GM23338 (cell line): ENCODE measurements around the gene LAMA1. TPM values are rescaled to one million over a fixed set of nuclear protein-coding genes. Genes with fewer than 3 reads are reported as not detected.

ENCODE experiments used
- ATAC-seq: fragments of 200-7000 bp; cut with Tn5 transposase; 3 replicates; pipeline ENCODE4 v1.9.1; 2020
- DNase-seq: peaks from one replicate; pipeline ENCODE4 v3.0.0-alpha.2; 2015; ENCODE audit warnings: low spot score
- H2AFZ ChIP-seq: fragments of 200-600 bp; sonication (generic); 2 replicates; pipeline ENCODE4 v1.8.0; 2016; ENCODE audit warnings: antibody characterized with exemption, mild to moderate bottlenecking, moderate library complexity
- H3F3A ChIP-seq: fragments of 200-600 bp; sonication (generic); replicated peaks from 2 replicates; pipeline ENCODE4 v1.8.0; 2017; ENCODE audit warnings: antibody characterized with exemption, mixed run types, low read depth
- H3K27ac ChIP-seq: fragments of 200-600 bp; sonication (generic); 2 replicates; pipeline ENCODE4 v1.6.1; 2016; ENCODE audit warnings: low read depth
- H3K27me3 ChIP-seq: fragments of 200-600 bp; sonication (generic); 2 replicates; pipeline ENCODE4 v1.8.0; 2016; ENCODE audit warnings: mild to moderate bottlenecking, mixed run types, moderate library complexity; ENCODE audit not compliant: insufficient read depth
- H3K36me3 ChIP-seq: fragments of 200-600 bp; sonication (generic); 2 replicates; pipeline ENCODE4 v1.8.0; 2016; ENCODE audit warnings: mild to moderate bottlenecking; ENCODE audit not compliant: insufficient read depth
- H3K4me1 ChIP-seq: fragments of 200-600 bp; sonication (generic); 2 replicates; pipeline ENCODE4 v1.8.0; 2016; ENCODE audit warnings: mild to moderate bottlenecking, moderate library complexity; ENCODE audit not compliant: insufficient read depth
- H3K4me2 ChIP-seq: fragments of 200-600 bp; sonication (generic); 2 replicates; pipeline ENCODE4 v1.7.1; 2017; ENCODE audit warnings: mixed run types
- H3K4me3 ChIP-seq: fragments of 200-600 bp; sonication (generic); 2 replicates; pipeline ENCODE4 v1.6.1; 2016; ENCODE audit warnings: mixed run types
- H3K79me2 ChIP-seq: fragments of 200-600 bp; sonication (generic); replicated peaks from 2 replicates; pipeline ENCODE4 v1.8.0; 2017; ENCODE audit warnings: mild to moderate bottlenecking; ENCODE audit not compliant: insufficient read depth
- H3K9me2 ChIP-seq: fragments of 200-600 bp; sonication (generic); 2 replicates; pipeline ENCODE4 v1.8.0; 2017; ENCODE audit not compliant: insufficient read depth
- H4K20me1 ChIP-seq: fragments of 200-600 bp; sonication (generic); replicated peaks from 2 replicates; pipeline ENCODE4 v1.8.0; 2017; ENCODE audit warnings: mild to moderate bottlenecking; ENCODE audit not compliant: insufficient read depth
- H3K27ac Mint-ChIP-seq: 2 replicates; pipeline ENCODE4 v1.8.0; 2020; ENCODE audit warnings: inconsistent platforms, mild to moderate bottlenecking, moderate library complexity, mixed read lengths
- H3K27me3 Mint-ChIP-seq: 3 replicates; pipeline ENCODE4 v1.8.0; 2022; ENCODE audit warnings: low read depth, mild to moderate bottlenecking, moderate library complexity, mixed read lengths, inconsistent platforms; ENCODE audit not compliant: insufficient read depth, poor library complexity
- H3K36me3 Mint-ChIP-seq: 3 replicates; pipeline ENCODE4 v1.8.0; 2021; ENCODE audit warnings: low read depth, mild to moderate bottlenecking, inconsistent platforms, moderate library complexity, mixed read lengths
- H3K4me1 Mint-ChIP-seq: 3 replicates; pipeline ENCODE4 v1.8.0; 2020; ENCODE audit warnings: mild to moderate bottlenecking, inconsistent platforms, mixed read lengths
- H3K4me3 Mint-ChIP-seq: 3 replicates; pipeline ENCODE4 v1.8.0; 2021; ENCODE audit warnings: moderate library complexity, mild to moderate bottlenecking, inconsistent platforms, mixed read lengths
- H3K9me3 Mint-ChIP-seq: 3 replicates; pipeline ENCODE4 v1.8.0; 2020; ENCODE audit warnings: moderate library complexity, mild to moderate bottlenecking, inconsistent platforms, mixed read lengths
- EZH2phosphoT487 ChIP-seq: fragments of 200-600 bp; sonication (generic); IDR thresholded peaks from one replicate; pipeline ENCODE4 v1.8.1; 2018; ENCODE audit warnings: antibody characterized with exemption; ENCODE audit not compliant: unreplicated experiment
- NANOG ChIP-seq: IDR thresholded peaks from 2 replicates; pipeline ENCODE4 v1.6.1; 2016; ENCODE audit warnings: antibody characterized with exemption, borderline replicate concordance
- polyA plus RNA-seq: library from polyadenylated mRNA; unstranded; fragments of >200 nt; fragmentation: Nextera tagmentation; extraction: Ambion mirVana; gene quantifications from 2 replicates; pipeline ENCODE4 v1.2.1, GENCODE V29; 2016
- total RNA-seq: library from RNA; depleted of rRNA; stranded (reverse); fragments of >200 nt; shearing (Covaris generic); gene quantifications from 2 replicates; pipeline ENCODE4 v1.2.3, GENCODE V29; 2014
- TF ChIP-seq, protein P1 (sequence below): fragments of 250-450 bp; sonication (Bioruptor Pico); IDR thresholded peaks from 2 replicates; pipeline ENCODE4 v1.5.0; 2020; ENCODE audit warnings: mild to moderate bottlenecking, moderate library complexity
- TF ChIP-seq, protein P2 (sequence below), 2 experiments: fragments of 200-600 bp in 1 of 2; sonication (generic) in 1 of 2; conservative IDR thresholded peaks; 2 replicates each; pipeline versions ENCODE4 v1.5.1 to v1.6.1; 2016 to 2017; ENCODE audit warnings: antibody characterized with exemption in 2 of 2, low read depth in 2 of 2, mild to moderate bottlenecking in 2 of 2, moderate library complexity in 1 of 2

LAMA1 gene
- total and polyA plus RNA-seq, 2 experiments from 2014 or later: 14.8 to 52.3 TPM

GRCh38 chr18:7122376-7122775 lies 4.8 kb upstream of the LAMA1 start (continued):
- TF ChIP-seq, protein P1, sequence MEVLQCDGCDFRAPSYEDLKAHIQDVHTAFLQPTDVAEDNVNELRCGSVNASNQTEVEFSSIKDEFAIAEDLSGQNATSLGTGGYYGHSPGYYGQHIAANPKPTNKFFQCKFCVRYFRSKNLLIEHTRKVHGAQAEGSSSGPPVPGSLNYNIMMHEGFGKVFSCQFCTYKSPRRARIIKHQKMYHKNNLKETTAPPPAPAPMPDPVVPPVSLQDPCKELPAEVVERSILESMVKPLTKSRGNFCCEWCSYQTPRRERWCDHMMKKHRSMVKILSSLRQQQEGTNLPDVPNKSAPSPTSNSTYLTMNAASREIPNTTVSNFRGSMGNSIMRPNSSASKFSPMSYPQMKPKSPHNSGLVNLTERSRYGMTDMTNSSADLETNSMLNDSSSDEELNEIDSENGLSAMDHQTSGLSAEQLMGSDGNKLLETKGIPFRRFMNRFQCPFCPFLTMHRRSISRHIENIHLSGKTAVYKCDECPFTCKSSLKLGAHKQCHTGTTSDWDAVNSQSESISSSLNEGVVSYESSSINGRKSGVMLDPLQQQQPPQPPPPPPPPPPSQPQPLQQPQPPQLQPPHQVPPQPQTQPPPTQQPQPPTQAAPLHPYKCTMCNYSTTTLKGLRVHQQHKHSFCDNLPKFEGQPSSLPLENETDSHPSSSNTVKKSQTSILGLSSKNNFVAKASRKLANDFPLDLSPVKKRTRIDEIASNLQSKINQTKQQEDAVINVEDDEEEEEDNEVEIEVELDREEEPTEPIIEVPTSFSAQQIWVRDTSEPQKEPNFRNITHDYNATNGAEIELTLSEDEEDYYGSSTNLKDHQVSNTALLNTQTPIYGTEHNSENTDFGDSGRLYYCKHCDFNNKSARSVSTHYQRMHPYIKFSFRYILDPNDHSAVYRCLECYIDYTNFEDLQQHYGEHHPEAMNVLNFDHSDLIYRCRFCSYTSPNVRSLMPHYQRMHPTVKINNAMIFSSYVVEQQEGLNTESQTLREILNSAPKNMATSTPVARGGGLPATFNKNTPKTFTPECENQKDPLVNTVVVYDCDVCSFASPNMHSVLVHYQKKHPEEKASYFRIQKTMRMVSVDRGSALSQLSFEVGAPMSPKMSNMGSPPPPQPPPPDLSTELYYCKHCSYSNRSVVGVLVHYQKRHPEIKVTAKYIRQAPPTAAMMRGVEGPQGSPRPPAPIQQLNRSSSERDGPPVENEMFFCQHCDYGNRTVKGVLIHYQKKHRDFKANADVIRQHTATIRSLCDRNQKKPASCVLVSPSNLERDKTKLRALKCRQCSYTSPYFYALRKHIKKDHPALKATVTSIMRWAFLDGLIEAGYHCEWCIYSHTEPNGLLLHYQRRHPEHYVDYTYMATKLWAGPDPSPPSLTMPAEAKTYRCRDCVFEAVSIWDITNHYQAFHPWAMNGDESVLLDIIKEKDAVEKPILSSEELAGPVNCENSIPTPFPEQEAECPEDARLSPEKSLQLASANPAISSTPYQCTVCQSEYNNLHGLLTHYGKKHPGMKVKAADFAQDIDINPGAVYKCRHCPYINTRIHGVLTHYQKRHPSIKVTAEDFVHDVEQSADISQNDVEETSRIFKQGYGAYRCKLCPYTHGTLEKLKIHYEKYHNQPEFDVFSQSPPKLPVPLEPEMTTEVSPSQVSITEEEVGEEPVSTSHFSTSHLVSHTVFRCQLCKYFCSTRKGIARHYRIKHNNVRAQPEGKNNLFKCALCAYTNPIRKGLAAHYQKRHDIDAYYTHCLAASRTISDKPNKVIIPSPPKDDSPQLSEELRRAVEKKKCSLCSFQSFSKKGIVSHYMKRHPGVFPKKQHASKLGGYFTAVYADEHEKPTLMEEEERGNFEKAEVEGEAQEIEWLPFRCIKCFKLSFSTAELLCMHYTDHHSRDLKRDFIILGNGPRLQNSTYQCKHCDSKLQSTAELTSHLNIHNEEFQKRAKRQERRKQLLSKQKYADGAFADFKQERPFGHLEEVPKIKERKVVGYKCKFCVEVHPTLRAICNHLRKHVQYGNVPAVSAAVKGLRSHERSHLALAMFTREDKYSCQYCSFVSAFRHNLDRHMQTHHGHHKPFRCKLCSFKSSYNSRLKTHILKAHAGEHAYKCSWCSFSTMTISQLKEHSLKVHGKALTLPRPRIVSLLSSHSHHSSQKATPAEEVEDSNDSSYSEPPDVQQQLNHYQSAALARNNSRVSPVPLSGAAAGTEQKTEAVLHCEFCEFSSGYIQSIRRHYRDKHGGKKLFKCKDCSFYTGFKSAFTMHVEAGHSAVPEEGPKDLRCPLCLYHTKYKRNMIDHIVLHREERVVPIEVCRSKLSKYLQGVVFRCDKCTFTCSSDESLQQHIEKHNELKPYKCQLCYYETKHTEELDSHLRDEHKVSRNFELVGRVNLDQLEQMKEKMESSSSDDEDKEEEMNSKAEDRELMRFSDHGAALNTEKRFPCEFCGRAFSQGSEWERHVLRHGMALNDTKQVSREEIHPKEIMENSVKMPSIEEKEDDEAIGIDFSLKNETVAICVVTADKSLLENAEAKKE: no peak
- TF ChIP-seq NANOG: no peak

DNA sequence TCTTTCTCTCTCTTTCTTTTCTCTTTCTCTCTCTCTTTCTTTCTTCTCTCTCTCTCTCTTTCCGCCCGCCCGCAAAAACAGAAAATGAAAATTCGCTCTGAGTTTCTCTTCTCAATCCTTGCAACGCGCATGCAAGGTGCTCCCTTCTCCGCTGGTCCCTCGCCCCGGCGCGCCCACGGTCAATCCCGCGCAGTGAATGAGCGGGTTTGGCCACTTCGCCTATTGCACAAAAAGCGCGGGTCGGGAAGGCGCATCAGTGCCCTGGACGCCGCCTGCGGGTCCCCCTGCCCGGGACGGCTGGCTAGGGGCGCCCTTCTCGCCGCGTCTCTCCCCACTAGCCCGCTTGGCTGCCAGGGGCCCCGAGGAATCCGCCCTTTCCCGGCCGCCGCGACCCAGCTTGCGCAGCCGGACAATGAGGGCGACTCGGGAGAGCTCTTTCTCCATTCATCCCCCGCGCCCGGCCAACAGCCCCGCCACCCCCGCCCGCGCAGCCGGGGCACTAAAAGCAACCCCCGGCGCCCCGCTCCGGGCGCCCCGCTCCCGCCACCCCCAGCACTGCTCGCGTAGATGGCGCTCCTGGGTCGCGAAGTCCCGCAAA lies 706 bp downstream of the LAMA1 start:
- Histone ChIP-seq H3K27ac (no peak overlapping the region), H4K20me1 (no peaks in the 10 kb centered on the region; the same call in 1 of the 2 replicates), H3K79me2 (peaks cover 30% of the 10 kb centered on the region)

More for the DNA sequence above, 706 bp downstream of the LAMA1 start:
- no peaks in the 10 kb centered on the region for H3K9me2 ChIP-seq
- Mint-ChIP-seq H3K4me3 (peak overlapping the region; percentile 84), H3K4me1 (peaks cover 20% of the 10 kb centered on the region), H3K36me3 (peaks cover 4% of the 10 kb centered on the region; the same call in 1 of the 3 replicates), H3K9me3 (peaks cover 2% of the 10 kb centered on the region; the same call in 1 of the 3 replicates), H3K27me3 (peaks cover 16% of the 10 kb centered on the region), H3K27ac (no peak overlapping the region)
- H3K4me1 ChIP-seq: peaks cover 7% of the 10 kb centered on the region
- peak overlapping the region; percentile 93 for H2AFZ ChIP-seq
- peaks cover 30% of the 10 kb centered on the region for H3K27me3 ChIP-seq
- H3K4me2 ChIP-seq: peak overlapping the region; percentile 86
- H3F3A ChIP-seq: no peaks in the 10 kb centered on the region
- ATAC-seq (peak; percentile 60), DNase-seq (peak; percentile 60)
- TF ChIP-seq, protein P2, sequence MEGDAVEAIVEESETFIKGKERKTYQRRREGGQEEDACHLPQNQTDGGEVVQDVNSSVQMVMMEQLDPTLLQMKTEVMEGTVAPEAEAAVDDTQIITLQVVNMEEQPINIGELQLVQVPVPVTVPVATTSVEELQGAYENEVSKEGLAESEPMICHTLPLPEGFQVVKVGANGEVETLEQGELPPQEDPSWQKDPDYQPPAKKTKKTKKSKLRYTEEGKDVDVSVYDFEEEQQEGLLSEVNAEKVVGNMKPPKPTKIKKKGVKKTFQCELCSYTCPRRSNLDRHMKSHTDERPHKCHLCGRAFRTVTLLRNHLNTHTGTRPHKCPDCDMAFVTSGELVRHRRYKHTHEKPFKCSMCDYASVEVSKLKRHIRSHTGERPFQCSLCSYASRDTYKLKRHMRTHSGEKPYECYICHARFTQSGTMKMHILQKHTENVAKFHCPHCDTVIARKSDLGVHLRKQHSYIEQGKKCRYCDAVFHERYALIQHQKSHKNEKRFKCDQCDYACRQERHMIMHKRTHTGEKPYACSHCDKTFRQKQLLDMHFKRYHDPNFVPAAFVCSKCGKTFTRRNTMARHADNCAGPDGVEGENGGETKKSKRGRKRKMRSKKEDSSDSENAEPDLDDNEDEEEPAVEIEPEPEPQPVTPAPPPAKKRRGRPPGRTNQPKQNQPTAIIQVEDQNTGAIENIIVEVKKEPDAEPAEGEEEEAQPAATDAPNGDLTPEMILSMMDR (conservative IDR thresholded peaks at IDR 0.05; ENCODE audit: low read depth in 2 of 2): peak in 1 of 2 experiments; percentile 12; a peak in 1 of 4 replicates
- TF ChIP-seq EZH2phosphoT487: no peak
- H3K36me3 ChIP-seq: no peaks in the 10 kb centered on the region
- H3K4me3 ChIP-seq: peak overlapping the region; percentile 90
